ENCODE measurements around the gene HUS1B. TPM values are rescaled to one million over a fixed set of nuclear protein-coding genes. Genes with fewer than 3 reads are reported as not detected.
A peak's percentile ranks its signal among the peaks of the same experiment; 100 is the strongest.

HUS1B gene
- total RNA-seq, 1 experiment from 2014 or later, result 0.94 TPM

GRCh38 chr6:683742-684440 lies 27.0 kb upstream of the HUS1B start:
- Histone ChIP-seq H3K9me2 (ENCODE audit: insufficient read depth) (no peaks in the 10 kb centered on the region), H3K27me3 (ENCODE audit: insufficient read depth, low read depth) (no peaks in the 10 kb centered on the region), H3K4me1 (replicated peaks; ENCODE audit: insufficient read depth) (no peaks in the 10 kb centered on the region), H3F3A (ENCODE audit: insufficient read depth, low read depth) (no peaks in the 10 kb centered on the region), H3K36me3 (ENCODE audit: low read depth) (no peaks in the 10 kb centered on the region), H3K27ac (no peak overlapping the region), H3K4me3 (no peak overlapping the region), H3K9me3 (ENCODE audit: insufficient read depth, low read depth) (no peaks in the 10 kb centered on the region), H3K79me2 (ENCODE audit: low read depth) (peaks cover 32% of the 10 kb centered on the region), H2AFZ (no peak overlapping the region), H4K20me1 (ENCODE audit: insufficient read depth) (peaks cover 9% of the 10 kb centered on the region; the same call in 1 of the 2 replicates), H3K4me2 (no peak overlapping the region)
- intact Hi-C loops (cut with micrococcal nuclease; ENCODE audit: unreplicated experiment), result no loop called here
- POLR2A ChIA-PET (ENCODE audit: unreplicated experiment), result interaction anchor here (0.9 kb wide), 1 partner anchor 8 kb away, joined by 17 read pairs; no protein-coding TSS in a partner anchor
- no peak for TF ChIP-seq CTCF (conservative IDR thresholded peaks at IDR 0.05)
- no peak for TF ChIP-seq EZH2 (IDR thresholded peaks at IDR 0.05; ENCODE audit: low read depth)
- CTCF ChIA-PET, result interaction anchor here (0.6 kb wide), 1 partner anchor 616 kb away, joined by 8 read pairs; no protein-coding TSS in a partner anchor
- no peak for DNase-seq
- BruUV-seq (replicated peaks), result no TSS peak

- Histone ChIP-seq H2AFZ (no peak overlapping the region), H3F3A (ENCODE audit: insufficient read depth, low read depth) (no peaks in the 10 kb centered on the region), H4K20me1 (ENCODE audit: insufficient read depth) (peaks cover 9% of the 10 kb centered on the region; the same call in 1 of the 2 replicates), H3K9me2 (ENCODE audit: insufficient read depth) (no peaks in the 10 kb centered on the region), H3K36me3 (ENCODE audit: low read depth) (no peaks in the 10 kb centered on the region), H3K4me3 (no peak overlapping the region), H3K79me2 (ENCODE audit: low read depth) (peaks cover 35% of the 10 kb centered on the region), H3K4me1 (replicated peaks; ENCODE audit: insufficient read depth) (no peaks in the 10 kb centered on the region), H3K9me3 (ENCODE audit: insufficient read depth, low read depth) (no peaks in the 10 kb centered on the region), H3K27me3 (ENCODE audit: insufficient read depth, low read depth) (no peaks in the 10 kb centered on the region), H3K27ac (no peak overlapping the region), H3K4me2 (no peak overlapping the region)
- BruUV-seq (replicated peaks), result TSS peak; percentile 7
- intact Hi-C loops (cut with micrococcal nuclease; ENCODE audit: unreplicated experiment), result no loop called here
- TF ChIP-seq CTCF (conservative IDR thresholded peaks at IDR 0.05) (no peak), EZH2 (IDR thresholded peaks at IDR 0.05; ENCODE audit: low read depth) (no peak)
- POLR2A ChIA-PET (ENCODE audit: unreplicated experiment), result no interaction called here
- DNase-seq, result no peak
- CTCF ChIA-PET, result interaction anchor here (0.6 kb wide), 1 partner anchor 30 kb away, joined by 3 read pairs; no protein-coding TSS in a partner anchor
Observed at GRCh38 chr6:680666-681340, 23.9 kb upstream of the HUS1B start.

- Histone ChIP-seq H3K27me3 (ENCODE audit: insufficient read depth, low read depth) (no peaks in the 10 kb centered on the region), H3K36me3 (ENCODE audit: low read depth) (no peaks in the 10 kb centered on the region), H3K9me2 (ENCODE audit: insufficient read depth) (no peaks in the 10 kb centered on the region), H4K20me1 (ENCODE audit: insufficient read depth) (peaks cover 9% of the 10 kb centered on the region; the same call in 1 of the 2 replicates), H3K27ac (no peak overlapping the region), H3K79me2 (ENCODE audit: low read depth) (peaks cover 32% of the 10 kb centered on the region), H3K9me3 (ENCODE audit: insufficient read depth, low read depth) (no peaks in the 10 kb centered on the region), H3K4me3 (no peak overlapping the region), H2AFZ (no peak overlapping the region), H3K4me1 (replicated peaks; ENCODE audit: insufficient read depth) (no peaks in the 10 kb centered on the region), H3F3A (ENCODE audit: insufficient read depth, low read depth) (no peaks in the 10 kb centered on the region), H3K4me2 (no peak overlapping the region)
- intact Hi-C loops (cut with micrococcal nuclease; ENCODE audit: unreplicated experiment), result no loop called here
- DNase-seq, result no peak
- TF ChIP-seq CTCF (conservative IDR thresholded peaks at IDR 0.05) (no peak), EZH2 (IDR thresholded peaks at IDR 0.05; ENCODE audit: low read depth) (no peak)
- ChIA-PET POLR2A (ENCODE audit: unreplicated experiment) (no interaction called here), CTCF (interaction anchor here (0.6 kb wide), 1 partner anchor 31 kb away, joined by 3 read pairs; no protein-coding TSS in a partner anchor)
- BruUV-seq (replicated peaks), result no TSS peak
Observed at GRCh38 chr6:680251-680650, 23.4 kb upstream of the HUS1B start.
